Brain microvascular endothelial cell (primary cell): ENCODE data around the gene CNOT3.
"Not testable (repeated sequence)": the region's sequence is repeated elsewhere in the genome, so short reads cannot be mapped to it uniquely, and the experiment has no call there.

Source experiments
- DNase-seq: peaks from one replicate; pipeline ENCODE4 v3.0.0-alpha.2; 2020
- H3K27ac ChIP-seq: fragments of 250-450 bp; sonication (Bioruptor Pico); 2 replicates; pipeline ENCODE4 v1.5.1; 2020; ENCODE audit warnings: mild to moderate bottlenecking, moderate library complexity
- H3K27me3 ChIP-seq: fragments of 250-450 bp; sonication (Bioruptor Pico); replicated peaks from 2 replicates; pipeline ENCODE4 v1.5.1; 2020; ENCODE audit warnings: mild to moderate bottlenecking
- H3K36me3 ChIP-seq: fragments of 250-450 bp; sonication (Bioruptor Pico); replicated peaks from 2 replicates; pipeline ENCODE4 v1.5.1; 2020; ENCODE audit warnings: mild to moderate bottlenecking
- H3K4me3 ChIP-seq: 2 replicates; pipeline ENCODE4 v1.5.1; 2011; ENCODE audit warnings: low read depth, mild to moderate bottlenecking, control low read depth, low read length, moderate library complexity
- CTCF ChIP-seq: IDR thresholded peaks from 2 replicates; pipeline ENCODE4 v1.5.1; 2011; ENCODE audit warnings: low read depth, mild to moderate bottlenecking, moderate library complexity, low read length, control low read depth, inconsistent platforms; ENCODE audit errors: missing control alignments
- in situ Hi-C: cut with HindIII; loops from 2 replicates; pipeline ENCODE4 v1.10.0; 2017; ENCODE audit warnings: low sequenced_read_pairs, low pct_ligation_motif_present

CNOT3 gene

DNA sequence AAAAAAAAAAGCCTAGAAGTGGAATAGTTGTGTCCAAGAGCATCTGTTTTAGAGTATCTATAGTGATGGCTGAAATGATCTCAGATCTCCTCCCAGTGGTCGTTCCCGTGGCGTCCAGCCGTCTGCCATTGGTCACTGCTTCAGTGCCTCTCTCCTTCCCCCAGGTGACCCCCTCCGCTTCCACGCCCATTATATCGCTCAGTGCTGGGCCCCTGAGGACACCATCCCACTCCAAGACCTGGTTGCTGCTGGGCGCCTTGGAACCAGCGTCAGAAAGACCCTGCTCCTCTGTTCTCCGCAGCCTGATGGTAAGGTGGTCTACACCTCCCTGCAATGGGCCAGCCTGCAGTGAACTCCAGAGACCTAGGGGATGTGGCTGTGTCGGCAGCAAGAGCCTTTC lies 55.4 kb downstream of the CNOT3 start:
- in situ Hi-C loops = no loop called here
- Histone ChIP-seq H3K27ac (no peak overlapping the region), H3K36me3 (no peaks in the 10 kb centered on the region), H3K4me3 (no peak overlapping the region), H3K27me3 (no peaks in the 10 kb centered on the region)
- no peak for DNase-seq
- no peak for TF ChIP-seq CTCF

GRCh38 chr19:54194463-54194862 lies 56.9 kb downstream of the CNOT3 start:
- H3K36me3 ChIP-seq, H3K27me3 ChIP-seq, H3K27ac ChIP-seq, in situ Hi-C loops, H3K4me3 ChIP-seq, DNase-seq: not testable (repeated sequence)

- H3K36me3 ChIP-seq = peaks cover 5% of the 10 kb centered on the region
- no peak for DNase-seq
- no peaks in the 10 kb centered on the region for H3K27me3 ChIP-seq
- no peak for TF ChIP-seq CTCF
- in situ Hi-C loops = no loop called here
- H3K27ac ChIP-seq = no peak overlapping the region
- H3K4me3 ChIP-seq = no peak overlapping the region
These were observed 59.0 kb downstream of the CNOT3 start for GRCh38 chr19:54196536-54196935.

DNA sequence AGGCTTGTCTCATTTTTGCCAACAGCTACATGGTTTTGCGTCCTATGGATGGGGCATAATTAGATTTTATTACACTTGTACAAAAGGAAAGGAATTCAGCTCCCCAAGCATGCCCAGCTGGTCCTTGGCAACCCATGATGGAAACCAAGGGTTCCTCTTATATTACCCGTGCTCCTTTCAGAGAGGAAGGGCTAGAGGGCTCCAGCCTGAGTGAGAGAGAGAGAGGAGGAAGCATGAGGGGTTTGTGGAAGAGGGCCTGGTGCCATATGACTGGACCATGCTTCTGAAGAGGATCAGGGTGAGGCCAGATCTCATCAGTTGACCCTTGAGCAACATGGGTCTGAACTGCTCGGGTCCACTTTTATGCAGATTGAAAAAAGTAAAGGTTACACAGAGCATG lies 59.6 kb downstream of the CNOT3 start:
- Histone ChIP-seq H3K27ac (no peak overlapping the region), H3K27me3 (no peaks in the 10 kb centered on the region), H3K4me3 (no peak overlapping the region), H3K36me3 (peaks cover 11% of the 10 kb centered on the region)
- DNase-seq = no peak
- in situ Hi-C loops = no loop called here
- TF ChIP-seq CTCF = no peak

DNA sequence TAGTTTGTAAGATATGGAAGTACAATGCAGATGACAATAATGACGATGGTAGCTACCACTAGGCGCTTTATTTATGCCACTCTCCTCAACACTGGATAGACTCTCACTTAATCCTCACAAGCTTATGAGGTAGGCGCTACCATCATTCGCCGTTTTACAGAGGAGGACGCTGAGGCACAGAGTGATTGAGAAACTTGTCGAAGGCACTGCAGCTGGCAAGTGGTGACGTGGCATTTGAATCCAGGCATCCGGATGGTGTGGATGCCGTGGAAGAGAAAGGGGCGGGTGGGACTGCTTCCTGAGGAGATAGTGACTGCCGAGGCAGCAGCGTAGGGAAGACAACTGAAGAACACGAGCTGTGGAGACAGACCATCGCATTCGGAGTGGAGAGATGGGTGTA lies 61.8 kb downstream of the CNOT3 start:
- no peak for TF ChIP-seq CTCF
- Histone ChIP-seq H3K27ac (no peak overlapping the region), H3K27me3 (no peaks in the 10 kb centered on the region), H3K4me3 (no peak overlapping the region), H3K36me3 (peaks cover 34% of the 10 kb centered on the region)
- DNase-seq = no peak
- in situ Hi-C loops = no loop called here

GRCh38 chr19:54201172-54201701 lies 63.7 kb downstream of the CNOT3 start:
- DNase-seq = no peak
- in situ Hi-C loops = no loop called here
- no peak for TF ChIP-seq CTCF
- no peaks in the 10 kb centered on the region for H3K27me3 ChIP-seq
- peak overlapping the region; percentile 95 for H3K27ac ChIP-seq
- H3K4me3 ChIP-seq = peak overlapping the region; percentile 73
- peaks cover 52% of the 10 kb centered on the region for H3K36me3 ChIP-seq
